ENCODE measurements around the gene ATP8A1. TPM values are rescaled to one million over a fixed set of nuclear protein-coding genes. Genes with fewer than 3 reads are reported as not detected.

ATP8A1 gene
- total RNA-seq, 2 donors from 2014 or later, result 20.5 to 52.9 TPM

- no peaks in the 10 kb centered on the region for H3K9me3 Mint-ChIP-seq
- H3K27me3 Mint-ChIP-seq, result no peaks in the 10 kb centered on the region
- H3K27ac Mint-ChIP-seq, result no peak overlapping the region
- no peaks in the 10 kb centered on the region for H3K4me1 Mint-ChIP-seq (ENCODE audit: low read depth in 2 of 2)
- ATAC-seq (peak in 1 of 2 donors; percentile 24), DNase-seq (ENCODE audit: low spot score) (no peak)
- no peak overlapping the region for H3K4me3 Mint-ChIP-seq
- H3K36me3 Mint-ChIP-seq, result peaks cover 8% of the 10 kb centered on the region
Observed at GRCh38 chr4:42561031-42561430, 95.9 kb downstream of the ATP8A1 start.

- Mint-ChIP-seq H3K27ac (no peak overlapping the region), H3K4me1 (ENCODE audit: low read depth in 2 of 2) (no peaks in the 10 kb centered on the region), H3K9me3 (no peaks in the 10 kb centered on the region), H3K27me3 (no peaks in the 10 kb centered on the region), H3K4me3 (no peak overlapping the region), H3K36me3 (peaks cover 8% of the 10 kb centered on the region)
- ATAC-seq (no peak), DNase-seq (ENCODE audit: low spot score) (no peak)
Observed at GRCh38 chr4:42560467-42560861, 96.4 kb downstream of the ATP8A1 start.

GRCh38 chr4:42558156-42558555, 98.7 kb downstream of the ATP8A1 start:
- Mint-ChIP-seq H3K27me3 (no peaks in the 10 kb centered on the region), H3K4me3 (no peak overlapping the region), H3K27ac (no peak overlapping the region), H3K36me3 (peaks cover 21% of the 10 kb centered on the region), H3K9me3 (no peaks in the 10 kb centered on the region), H3K4me1 (ENCODE audit: low read depth in 2 of 2) (no peaks in the 10 kb centered on the region)
- no peak for DNase-seq (ENCODE audit: low spot score)
- ATAC-seq, result no peak

GRCh38 chr4:42555828-42556227, 101.1 kb downstream of the ATP8A1 start:
- Mint-ChIP-seq H3K36me3 (peaks cover 13% of the 10 kb centered on the region), H3K4me1 (ENCODE audit: low read depth in 2 of 2) (no peaks in the 10 kb centered on the region), H3K4me3 (no peak overlapping the region), H3K27me3 (no peaks in the 10 kb centered on the region), H3K27ac (no peak overlapping the region), H3K9me3 (no peaks in the 10 kb centered on the region)
- DNase-seq (ENCODE audit: low spot score), result no peak
- ATAC-seq, result no peak

GRCh38 chr4:42554072-42554471, 102.8 kb downstream of the ATP8A1 start:
- H3K4me1 Mint-ChIP-seq (ENCODE audit: low read depth in 2 of 2), result no peaks in the 10 kb centered on the region
- no peaks in the 10 kb centered on the region for H3K9me3 Mint-ChIP-seq
- no peaks in the 10 kb centered on the region for H3K27me3 Mint-ChIP-seq
- H3K27ac Mint-ChIP-seq, result no peak overlapping the region
- no peak for DNase-seq (ENCODE audit: low spot score)
- peaks cover 13% of the 10 kb centered on the region for H3K36me3 Mint-ChIP-seq
- no peak for ATAC-seq
- no peak overlapping the region for H3K4me3 Mint-ChIP-seq

GRCh38 chr4:42549896-42550295, 107.0 kb downstream of the ATP8A1 start:
- peaks cover 13% of the 10 kb centered on the region for H3K36me3 Mint-ChIP-seq
- no peak overlapping the region for H3K27ac Mint-ChIP-seq
- DNase-seq (ENCODE audit: low spot score), result no peak
- no peaks in the 10 kb centered on the region for H3K27me3 Mint-ChIP-seq
- no peaks in the 10 kb centered on the region for H3K4me1 Mint-ChIP-seq (ENCODE audit: low read depth in 2 of 2)
- ATAC-seq, result no peak
- no peak overlapping the region for H3K4me3 Mint-ChIP-seq
- H3K9me3 Mint-ChIP-seq, result no peaks in the 10 kb centered on the region

- H3K27ac Mint-ChIP-seq, result no peak overlapping the region
- no peaks in the 10 kb centered on the region for H3K36me3 Mint-ChIP-seq
- no peak overlapping the region for H3K4me3 Mint-ChIP-seq
Observed at GRCh38 chr4:42547805-42548204, 109.1 kb downstream of the ATP8A1 start.

GRCh38 chr4:42543762-42544161, 113.1 kb downstream of the ATP8A1 start:
- ATAC-seq (no peak), DNase-seq (ENCODE audit: low spot score) (no peak)
- Mint-ChIP-seq H3K36me3 (peaks cover 6% of the 10 kb centered on the region), H3K27me3 (no peaks in the 10 kb centered on the region), H3K27ac (no peak overlapping the region), H3K9me3 (no peaks in the 10 kb centered on the region), H3K4me1 (ENCODE audit: low read depth in 2 of 2) (peaks cover 5 to 11% of the 10 kb centered on the region in 2 donors), H3K4me3 (no peak overlapping the region)

More at GRCh38 chr4:42547805-42548204, 109.1 kb downstream of the ATP8A1 start:
- ATAC-seq (no peak), DNase-seq (ENCODE audit: low spot score) (no peak)
- no peaks in the 10 kb centered on the region for H3K9me3 Mint-ChIP-seq
- no peaks in the 10 kb centered on the region for H3K4me1 Mint-ChIP-seq (ENCODE audit: low read depth in 2 of 2)
- H3K27me3 Mint-ChIP-seq, result no peaks in the 10 kb centered on the region

GRCh38 chr4:42543126-42543525, 113.8 kb downstream of the ATP8A1 start:
- ATAC-seq (no peak), DNase-seq (ENCODE audit: low spot score) (no peak)
- Mint-ChIP-seq H3K4me1 (ENCODE audit: low read depth in 2 of 2) (peaks cover 8 to 11% of the 10 kb centered on the region in 2 donors), H3K4me3 (no peak overlapping the region), H3K27me3 (no peaks in the 10 kb centered on the region), H3K36me3 (peaks cover 6% of the 10 kb centered on the region), H3K9me3 (no peaks in the 10 kb centered on the region), H3K27ac (no peak overlapping the region)

- Mint-ChIP-seq H3K27ac (no peak overlapping the region), H3K4me3 (no peak overlapping the region), H3K4me1 (ENCODE audit: low read depth in 2 of 2) (peaks cover 14 to 17% of the 10 kb centered on the region in 2 donors), H3K27me3 (no peaks in the 10 kb centered on the region), H3K9me3 (no peaks in the 10 kb centered on the region), H3K36me3 (peaks cover 10% of the 10 kb centered on the region)
- no peak for ATAC-seq
- DNase-seq (ENCODE audit: low spot score), result no peak
Observed at GRCh38 chr4:42541647-42542046, 115.3 kb downstream of the ATP8A1 start.

- Mint-ChIP-seq H3K36me3 (peaks cover 10% of the 10 kb centered on the region), H3K27ac (no peak overlapping the region), H3K4me1 (ENCODE audit: low read depth in 2 of 2) (peaks cover 15 to 23% of the 10 kb centered on the region in 2 donors), H3K4me3 (no peak overlapping the region), H3K27me3 (no peaks in the 10 kb centered on the region), H3K9me3 (no peaks in the 10 kb centered on the region)
- ATAC-seq (no peak), DNase-seq (ENCODE audit: low spot score) (no peak)
Observed at GRCh38 chr4:42533042-42533441, 123.9 kb downstream of the ATP8A1 start.

GRCh38 chr4:42531341-42532030, 125.4 kb downstream of the ATP8A1 start:
- H3K9me3 Mint-ChIP-seq, result no peaks in the 10 kb centered on the region
- H3K4me3 Mint-ChIP-seq, result no peak overlapping the region
- peaks cover 9 to 18% of the 10 kb centered on the region in 2 donors for H3K4me1 Mint-ChIP-seq (ENCODE audit: low read depth in 2 of 2)
- H3K27me3 Mint-ChIP-seq, result no peaks in the 10 kb centered on the region
- no peak for DNase-seq (ENCODE audit: low spot score)
- ATAC-seq, result no peak
- H3K36me3 Mint-ChIP-seq, result peaks cover 6% of the 10 kb centered on the region
- H3K27ac Mint-ChIP-seq, result no peak overlapping the region

GRCh38 chr4:42523066-42523718, 133.7 kb downstream of the ATP8A1 start:
- Mint-ChIP-seq H3K4me3 (no peak overlapping the region), H3K27me3 (no peaks in the 10 kb centered on the region), H3K4me1 (ENCODE audit: low read depth in 2 of 2) (no peaks in the 10 kb centered on the region), H3K27ac (peak overlapping the region in 1 of 2 donors; percentile 6), H3K9me3 (no peaks in the 10 kb centered on the region), H3K36me3 (peaks cover 16% of the 10 kb centered on the region)
- no peak for ATAC-seq
- DNase-seq (ENCODE audit: low spot score), result no peak

- H3K4me1 Mint-ChIP-seq (ENCODE audit: low read depth in 2 of 2), result no peaks in the 10 kb centered on the region
- H3K27ac Mint-ChIP-seq, result no peak overlapping the region
- DNase-seq (ENCODE audit: low spot score) (no peak), ATAC-seq (no peak)
- H3K27me3 Mint-ChIP-seq, result no peaks in the 10 kb centered on the region
- H3K9me3 Mint-ChIP-seq, result no peaks in the 10 kb centered on the region
- peaks cover 16% of the 10 kb centered on the region for H3K36me3 Mint-ChIP-seq
- H3K4me3 Mint-ChIP-seq, result no peak overlapping the region
Observed at GRCh38 chr4:42519803-42520417, 137.0 kb downstream of the ATP8A1 start.

Measured in natural killer cell treated with Interleukin-12 subunit alpha and Interleukin-12 subunit beta and Interleukin-15 and Interleukin-18, amount 100 ng/mL, for 72 hours (primary cell).